Measurements from ENCODE around the gene SLC1A3. TPM values are rescaled to one million over a fixed set of nuclear protein-coding genes. Genes with fewer than 3 reads are reported as not detected.

Gene SLC1A3
- total and polyA plus RNA-seq, 2 of the 4 experiments (the other 2 are of a cell fraction): 0.27 to 1.3 TPM

DNA sequence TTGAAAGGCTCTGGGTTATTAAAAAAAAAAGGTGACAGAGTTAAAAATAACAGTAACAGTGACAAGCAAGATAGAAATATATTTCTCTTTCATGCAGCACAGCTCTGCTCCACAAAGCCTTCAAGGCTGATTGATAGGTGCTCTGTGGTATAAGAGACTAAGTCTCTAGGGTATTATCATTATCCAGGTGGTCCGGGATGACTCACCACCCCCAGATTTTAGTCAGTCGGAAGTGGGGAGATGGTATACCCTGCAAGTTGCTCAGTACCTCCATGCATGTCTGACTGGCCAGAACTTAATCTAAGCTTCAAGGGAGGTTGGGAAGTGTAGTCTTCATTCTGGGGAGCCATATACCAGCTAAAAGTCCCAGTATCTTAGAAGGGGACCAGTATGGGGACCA lies 76.1 kb downstream of the SLC1A3 start:
- Histone ChIP-seq H3K79me1 (ENCODE audit: low read depth in 1 of 2, low read length in 2 of 2) (no peaks in the 10 kb centered on the region), H3K4me3 (ENCODE audit: insufficient read depth, low read depth, low read length) (no peak overlapping the region), H3K4me1 (ENCODE audit: control insufficient read depth, insufficient read depth, low read length) (peaks cover 5% of the 10 kb centered on the region; the same call in 1 of the 2 replicates), H3K9ac (ENCODE audit: low read depth, low read length) (no peak overlapping the region), H3K56ac (ENCODE audit: extremely low read depth, insufficient read depth, low read length) (no peak overlapping the region), H2AK5ac (ENCODE audit: low read depth, low read length) (no peak overlapping the region), H3K9me1 (ENCODE audit: insufficient read depth, low read length) (no peaks in the 10 kb centered on the region; the same call in 1 of the 2 replicates), H4K8ac (ENCODE audit: low read depth in 2 of 2, low read length in 2 of 2) (no peak overlapping the region), H2BK20ac (ENCODE audit: low read depth, low read length) (no peak overlapping the region), H4K5ac (ENCODE audit: low read depth, low read length) (no peak overlapping the region), H3K36me3 (ENCODE audit: control insufficient read depth, insufficient read depth, low read length) (no peaks in the 10 kb centered on the region), H3K4ac (ENCODE audit: low read depth, low read length) (no peak overlapping the region), H3K27me3 (ENCODE audit: control insufficient read depth, insufficient read depth, low read length) (no peaks in the 10 kb centered on the region), H2BK15ac (ENCODE audit: low read depth, low read length) (no peak overlapping the region), H2BK120ac (ENCODE audit: low read depth, low read length) (no peak overlapping the region), H2AK9ac (replicated peaks; ENCODE audit: low read depth, low read length, poor library complexity) (no peak overlapping the region), H3K18ac (ENCODE audit: low read depth, low read length) (no peak overlapping the region), H3K4me2 (ENCODE audit: low read depth, low read length) (no peak overlapping the region), H4K20me1 (ENCODE audit: insufficient read depth, low read length) (no peaks in the 10 kb centered on the region), H3K9me3 (ENCODE audit: control insufficient read depth, insufficient read depth, low read length) (no peaks in the 10 kb centered on the region), H2BK5ac (ENCODE audit: low read depth, low read length, poor library complexity, severe bottlenecking) (no peak overlapping the region), H3K23ac (ENCODE audit: low read depth, low read length) (no peak overlapping the region), H4K91ac (ENCODE audit: insufficient read depth, low read depth, low read length) (no peak overlapping the region), H3K27ac (ENCODE audit: insufficient read depth, low read length) (no peak overlapping the region), H2AFZ (replicated peaks; ENCODE audit: low read length, poor library complexity) (no peak overlapping the region), H3K14ac (replicated peaks; ENCODE audit: low read depth, low read length) (no peak overlapping the region)
- no TSS peak for BruUV-seq (replicated peaks)
- in situ Hi-C loops (cut with MboI; ENCODE audit: low sequenced_read_pairs) (no loop called here), intact Hi-C loops (cut with micrococcal nuclease) (no loop called here), dilution Hi-C loops (cut with HindIII; ENCODE audit: low sequenced_read_pairs, unreplicated experiment) (no loop called here)
- ATAC-seq (ENCODE audit: low read depth) (no peak), DNase-seq (no peak)
- TF ChIP-seq SMC3 (IDR thresholded peaks at IDR 0.05; ENCODE audit: low read depth, low read length): no peak
- no peak for TF ChIP-seq BHLHE40 (IDR thresholded peaks at IDR 0.05; ENCODE audit: low read depth, low read length)
- no peak for TF ChIP-seq FOS (IDR thresholded peaks at IDR 0.05; ENCODE audit: low read depth, low read length)
- TF ChIP-seq RCOR1 (IDR thresholded peaks at IDR 0.05; ENCODE audit: insufficient replicate concordance, low read length): no peak
- CTCF ChIA-PET: no interaction called here
- POLR2A ChIA-PET (ENCODE audit: unreplicated experiment): no interaction called here
- no CpG with 5 or more reads among the region's 2 CpGs for WGBS, 2 experiments (ENCODE audit: extremely low coverage in 2 of 2, insufficient read length in 1 of 2)
